HG02610 (cell line): ENCODE results near the gene BEX4.
A peak's percentile ranks its signal among the peaks of the same experiment; 100 is the strongest.
"Not testable (repeated sequence)": the region's sequence is repeated elsewhere in the genome, so short reads cannot be mapped to it uniquely, and the experiment has no call there.

ENCODE experiments used
- ATAC-seq: cut with Tn5 transposase; IDR thresholded peaks from one replicate; pipeline ENCODE4 v1.9.1; 2021; ENCODE audit warnings: mild to moderate bottlenecking, moderate library complexity; ENCODE audit not compliant: unreplicated experiment

BEX4 gene, protein sequence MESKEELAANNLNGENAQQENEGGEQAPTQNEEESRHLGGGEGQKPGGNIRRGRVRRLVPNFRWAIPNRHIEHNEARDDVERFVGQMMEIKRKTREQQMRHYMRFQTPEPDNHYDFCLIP

DNA sequence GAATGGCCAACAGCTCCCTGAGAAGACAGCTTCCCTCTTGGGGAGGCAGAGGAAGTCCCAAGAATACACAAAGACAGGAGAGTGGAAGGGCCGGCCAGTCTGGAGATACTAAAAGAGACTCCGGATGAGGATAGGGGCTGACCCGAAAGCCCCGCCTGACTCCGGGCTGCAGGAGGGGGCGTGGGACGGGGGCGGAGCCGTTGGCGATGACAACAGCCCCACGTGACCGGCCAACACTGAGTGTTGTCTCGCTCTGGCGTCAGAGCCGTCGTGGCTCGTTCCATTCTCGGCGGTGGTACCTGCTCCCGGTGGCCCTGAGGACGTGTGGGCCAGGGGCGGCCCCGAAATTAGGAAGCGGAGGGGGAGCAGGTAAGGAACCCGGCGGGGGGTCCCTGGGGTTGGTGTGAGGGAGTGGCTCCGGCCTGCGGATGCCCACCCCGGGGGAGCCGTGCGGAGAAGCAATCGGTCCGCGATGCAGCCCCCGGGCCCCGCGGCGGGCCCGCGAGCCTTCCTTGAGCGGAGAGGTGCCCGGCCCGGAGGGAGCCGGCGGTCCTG, at the start of gene BEX4:
TSS of gene BEX4 (plus strand) at position 239 of the 555 bp plus-strand sequence. CDS start 1,046 bp downstream, outside the sequence.
- ATAC-seq, result peak; percentile 94

DNA sequence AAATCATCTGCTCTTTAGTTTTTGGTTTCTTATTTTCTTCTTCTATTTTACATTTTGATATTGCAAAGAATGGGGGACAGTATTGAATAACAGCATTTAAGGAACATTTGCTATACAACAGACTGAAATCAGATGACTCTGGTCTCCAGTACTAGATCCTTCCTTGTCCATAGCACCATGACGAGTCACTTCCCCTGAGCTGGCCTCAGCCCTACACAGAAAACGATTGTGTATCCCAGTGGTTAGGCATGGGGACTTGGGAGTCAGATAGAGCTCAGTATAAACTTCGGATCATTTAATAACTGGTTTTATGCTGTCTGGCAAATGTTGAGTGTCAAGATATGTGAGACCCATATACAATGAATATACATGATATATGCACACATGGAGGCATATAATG, 44.7 kb upstream of the BEX4 start:
- ATAC-seq, result no peak

DNA sequence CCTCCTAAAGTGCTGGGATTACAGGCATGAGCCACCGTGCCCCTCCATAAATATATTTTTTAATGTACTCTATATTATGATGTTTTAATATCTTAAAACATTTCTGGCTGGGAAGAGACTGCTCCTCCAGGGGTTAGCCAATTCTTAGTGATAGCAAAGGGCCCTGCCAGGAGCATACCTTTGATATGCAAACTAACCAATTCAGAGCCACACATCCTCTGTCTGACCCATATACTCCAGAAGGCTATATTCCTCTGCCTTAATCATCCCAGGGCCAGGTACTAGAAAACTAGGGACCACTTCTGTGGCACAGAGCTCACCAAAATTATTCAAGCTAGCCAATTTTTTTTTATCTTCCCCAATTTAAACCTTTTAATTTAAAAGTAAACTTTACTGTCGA, 43.6 kb upstream of the BEX4 start:
- ATAC-seq, result no peak

DNA sequence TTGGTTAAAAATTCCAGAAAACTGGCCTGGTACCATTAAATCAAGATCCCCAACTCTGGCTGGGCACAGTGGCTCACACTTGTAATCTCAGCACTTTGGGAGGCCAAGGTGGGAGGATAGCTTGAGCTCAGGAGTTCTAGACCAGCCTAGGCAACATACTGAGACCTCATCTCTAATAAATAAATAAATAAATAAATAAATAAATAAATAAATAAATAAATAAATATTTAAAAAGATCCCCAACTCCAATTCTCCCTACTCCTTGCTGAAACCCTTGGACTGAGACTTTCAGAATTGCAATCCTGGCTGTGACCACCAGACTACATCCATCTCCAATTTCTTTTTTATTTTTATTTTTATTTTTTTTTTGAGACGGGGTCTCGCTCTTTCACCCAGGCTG, 39.7 kb upstream of the BEX4 start:
- not testable (repeated sequence) for ATAC-seq

DNA sequence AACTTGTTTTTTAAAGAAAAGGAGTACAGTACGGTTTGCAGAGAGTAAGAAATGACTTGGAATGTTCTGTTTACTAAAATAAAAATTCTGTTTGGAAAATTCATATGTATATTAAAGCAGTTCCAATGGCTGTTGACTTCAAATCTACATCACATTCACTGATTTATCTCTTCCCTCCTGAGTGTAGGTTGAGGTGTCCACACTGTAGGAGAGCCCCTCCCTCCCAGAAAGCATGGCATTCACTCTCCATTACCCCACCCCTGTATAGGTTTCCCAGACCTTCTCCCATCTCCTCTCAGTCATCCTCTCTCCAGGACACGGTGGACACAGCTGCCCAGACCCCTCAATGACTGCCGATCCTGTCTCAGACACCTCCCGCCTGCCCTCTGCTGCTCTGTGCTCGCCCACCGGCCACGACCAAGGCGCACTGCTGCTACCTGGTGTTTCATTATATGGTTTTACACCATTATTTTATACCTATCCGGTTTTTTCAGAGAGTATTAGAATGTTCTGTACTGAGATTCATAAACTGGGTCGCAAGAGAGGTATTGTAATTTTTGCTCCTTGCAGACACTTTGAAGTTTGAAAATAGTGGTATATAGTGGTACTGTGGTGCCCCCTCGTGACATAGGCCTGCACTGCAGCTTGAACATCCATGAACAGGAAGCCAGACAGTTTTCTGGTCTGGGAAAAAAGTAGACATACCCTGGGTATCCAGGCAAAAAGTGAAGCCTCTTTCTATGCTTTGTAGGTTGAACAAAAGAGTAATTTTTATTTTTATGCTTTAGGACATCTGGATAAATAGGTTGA, 38.8 kb upstream of the BEX4 start:
- peak; percentile 58 for ATAC-seq

DNA sequence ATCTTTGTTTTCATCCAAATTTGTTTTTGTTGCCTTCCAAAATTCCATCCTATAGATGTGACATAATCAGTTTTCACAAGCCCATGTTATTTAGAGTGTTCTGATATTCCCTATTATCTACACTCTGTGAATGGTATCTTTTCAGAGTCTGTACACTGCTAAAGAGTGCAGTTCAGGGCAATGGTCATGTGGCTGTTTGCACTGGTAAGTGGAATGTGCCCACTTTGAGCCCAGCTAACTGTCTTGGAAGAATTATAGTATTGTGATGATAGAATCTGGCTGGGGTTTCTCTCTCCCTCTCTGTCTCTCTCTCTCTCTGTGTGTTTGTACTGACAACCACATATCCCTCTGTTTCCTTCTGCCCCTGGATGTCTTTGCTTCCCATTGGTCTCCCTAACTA, 37.4 kb upstream of the BEX4 start:
- no peak for ATAC-seq

DNA sequence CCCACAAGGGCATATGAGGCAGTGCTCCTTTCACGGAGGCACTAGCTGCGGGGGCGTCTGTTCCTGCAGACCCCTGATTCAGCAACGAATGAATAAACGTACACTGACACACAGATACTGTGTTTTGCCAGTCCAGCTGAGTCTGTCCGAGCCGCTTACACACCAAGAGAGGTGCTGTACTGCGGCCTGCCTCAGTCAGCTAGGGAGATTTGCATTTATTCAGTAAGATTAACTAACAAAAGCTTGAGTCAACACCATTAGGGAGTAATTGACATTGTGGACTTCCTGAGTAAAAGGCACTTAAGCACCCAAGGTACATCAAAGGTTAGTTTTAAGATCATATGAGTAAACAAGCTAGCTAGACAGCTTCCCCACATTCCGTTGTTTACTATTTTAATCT, 31.0 kb upstream of the BEX4 start:
- ATAC-seq, result no peak

DNA sequence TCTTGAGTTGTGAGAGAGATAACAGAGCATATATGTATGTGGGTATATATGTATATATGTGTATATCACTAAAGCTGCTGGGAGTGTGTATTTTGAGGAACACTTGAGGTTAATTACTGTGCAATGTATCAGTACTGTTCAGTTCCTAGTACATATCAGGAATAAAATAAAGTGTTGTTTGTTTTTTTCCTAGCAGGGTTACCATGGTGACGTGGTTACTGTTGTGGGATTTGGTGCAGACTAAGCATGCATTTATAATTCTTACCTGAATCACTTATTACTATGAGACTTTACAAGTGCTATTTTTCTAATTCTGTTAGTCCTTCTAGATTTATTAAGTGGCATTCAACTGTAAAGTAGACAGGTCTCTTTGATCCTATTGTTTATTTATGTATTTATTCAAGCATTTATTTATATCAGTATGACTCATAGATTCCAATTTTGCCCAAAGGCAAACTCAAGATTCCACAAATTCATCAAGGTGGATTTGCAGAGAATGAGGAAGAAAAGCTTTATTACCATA, 26.9 kb upstream of the BEX4 start:
- ATAC-seq, result no peak

DNA sequence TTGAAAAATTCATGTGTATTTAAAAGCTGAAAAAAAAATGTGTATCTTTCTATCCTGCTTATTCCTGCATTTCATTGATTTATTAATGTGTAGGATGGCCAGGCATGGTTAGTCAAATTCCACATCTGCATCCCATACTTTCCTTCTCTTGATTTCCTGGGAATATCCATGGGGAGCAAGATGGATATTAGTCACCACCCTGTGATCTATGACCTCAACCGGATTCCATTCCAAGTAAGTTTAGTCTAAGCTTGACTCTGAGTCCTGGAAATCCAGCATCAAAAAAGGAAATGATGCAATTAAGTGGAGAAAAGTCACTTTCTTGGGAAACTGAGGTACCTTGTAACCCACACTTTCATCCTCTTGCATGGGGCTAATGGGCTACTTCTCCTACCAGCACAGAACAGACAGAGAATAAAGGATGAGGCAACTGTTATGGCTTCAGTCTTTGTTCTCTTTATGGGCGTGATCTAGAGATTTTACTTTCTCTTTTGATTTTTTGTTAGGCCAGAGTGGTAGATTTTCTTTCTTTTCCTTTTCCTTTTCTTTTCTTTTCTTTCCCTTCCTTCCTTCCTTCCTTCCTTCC, 17.1 kb upstream of the BEX4 start:
- ATAC-seq, result no peak

DNA sequence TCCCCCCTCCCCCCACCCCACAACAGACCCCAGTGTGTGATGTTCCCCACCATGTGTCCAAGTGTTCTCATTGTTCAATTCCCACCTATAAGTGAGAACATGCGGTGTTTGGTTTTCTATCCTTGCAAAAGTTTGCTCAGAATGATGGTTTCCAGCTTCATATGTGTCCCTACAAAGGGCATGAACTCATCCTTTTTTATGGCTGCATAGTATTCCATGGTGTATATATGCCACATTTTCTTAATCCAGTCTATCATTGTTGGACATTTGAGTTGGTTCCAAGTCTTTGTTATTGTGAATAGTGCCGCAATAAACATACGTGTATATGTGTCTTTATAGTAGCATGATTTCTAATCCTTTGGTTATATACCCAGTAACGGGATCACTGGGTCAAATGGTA, 16.2 kb upstream of the BEX4 start:
- not testable (repeated sequence) for ATAC-seq

DNA sequence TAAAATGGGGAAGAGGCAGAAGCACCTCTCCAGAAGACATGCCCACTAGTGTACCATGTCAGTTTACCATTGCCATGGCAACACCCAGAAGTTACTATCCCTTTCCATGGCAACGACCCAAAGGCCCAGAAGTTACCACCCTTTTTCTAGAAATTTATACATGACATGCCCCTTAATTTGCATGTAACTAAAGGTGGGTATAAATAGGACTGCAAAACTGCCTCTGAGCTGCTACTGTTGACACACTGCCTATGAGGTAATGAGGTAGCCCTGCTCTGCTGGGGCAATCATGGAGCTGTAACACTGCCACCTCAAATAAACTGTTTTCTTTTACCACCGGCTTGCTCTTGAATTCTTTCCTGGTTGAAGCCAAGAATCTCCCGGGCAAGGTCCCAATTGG, 13.9 kb upstream of the BEX4 start:
- ATAC-seq, result no peak

DNA sequence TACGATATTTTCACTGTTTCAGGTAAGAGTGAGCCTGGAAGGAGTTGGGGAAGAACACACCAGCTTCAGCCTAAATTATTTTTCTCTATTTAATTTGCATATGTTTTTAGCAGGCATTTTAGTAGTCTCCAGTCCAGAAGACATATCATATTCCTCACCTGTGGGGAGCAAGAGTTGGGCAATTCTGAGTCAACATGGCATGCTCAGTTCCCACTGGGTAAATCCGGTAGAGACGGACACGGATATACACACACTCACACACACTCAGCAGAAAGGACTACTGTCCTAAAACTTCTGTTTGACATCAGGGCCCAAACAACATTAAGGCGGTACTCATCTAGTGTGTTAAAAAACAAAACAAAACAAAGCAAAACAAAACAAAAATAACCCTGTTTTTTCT, 4.9 kb upstream of the BEX4 start:
- no peak for ATAC-seq

DNA sequence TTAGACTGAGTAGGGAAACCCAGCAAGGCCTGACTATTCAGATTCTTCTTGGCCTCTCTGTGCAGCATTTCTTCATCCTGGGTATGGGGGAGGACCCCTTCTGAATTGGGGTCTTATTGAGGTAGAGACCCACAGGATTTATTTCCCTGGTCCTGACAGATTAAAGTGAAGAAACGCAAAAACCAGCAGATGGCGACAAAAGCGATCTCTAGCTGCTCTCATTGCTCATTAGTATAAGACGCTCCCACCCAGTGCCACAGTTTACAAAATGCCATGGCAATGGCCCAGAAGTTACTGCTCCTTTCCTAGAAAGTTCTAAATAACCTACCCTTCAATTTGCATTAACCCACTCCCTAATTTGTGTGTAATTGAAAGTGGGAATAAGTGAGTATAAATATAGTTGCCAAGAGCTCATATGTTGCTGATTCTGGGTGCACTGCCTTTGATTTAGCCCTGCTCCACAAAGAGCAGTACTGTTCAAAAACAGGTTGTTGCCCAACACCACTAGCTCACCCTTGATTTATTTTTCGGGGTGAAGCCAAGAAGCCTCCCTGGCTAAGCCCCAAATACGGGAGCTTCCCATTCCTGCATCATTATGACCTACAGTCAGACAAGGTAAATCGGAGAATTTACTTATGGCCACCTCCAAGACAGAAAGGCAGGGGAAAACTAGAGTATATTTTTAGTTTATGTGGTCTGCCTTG, 3.7 kb upstream of the BEX4 start:
- ATAC-seq, result no peak

DNA sequence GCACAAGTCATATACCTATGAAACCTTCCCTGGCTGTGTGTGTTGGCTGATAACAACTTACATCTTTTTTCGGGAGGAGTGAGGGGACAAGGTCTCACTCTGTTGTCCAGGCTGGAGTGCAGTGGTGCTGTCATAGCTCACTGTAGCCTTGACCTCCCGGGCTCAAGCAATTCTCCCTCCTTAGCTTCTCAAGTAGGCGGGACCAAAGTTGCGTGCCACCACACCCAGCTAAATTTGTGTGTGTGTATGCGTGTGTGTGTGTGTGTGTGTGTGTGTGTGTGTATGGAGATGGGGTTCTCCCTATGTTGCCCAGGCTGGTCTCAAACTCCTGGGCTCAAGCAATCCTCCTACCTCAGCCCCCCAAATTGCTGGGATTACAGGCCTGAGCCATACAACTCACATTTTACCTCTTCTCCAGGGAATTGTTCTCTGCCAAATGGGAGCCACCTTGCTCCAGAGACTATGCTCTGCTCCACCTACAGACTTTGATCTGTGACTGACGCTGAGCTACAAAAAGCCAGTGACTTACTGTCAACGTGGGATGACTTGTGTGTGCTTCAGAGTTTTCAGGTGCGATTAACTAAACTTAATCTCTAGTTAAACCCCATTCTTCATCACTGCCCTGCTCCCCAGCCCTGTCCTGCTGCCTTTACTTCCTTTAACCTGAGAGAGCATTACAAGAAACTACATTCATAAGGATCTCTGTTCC, 2.0 kb upstream of the BEX4 start:
- no peak for ATAC-seq

DNA sequence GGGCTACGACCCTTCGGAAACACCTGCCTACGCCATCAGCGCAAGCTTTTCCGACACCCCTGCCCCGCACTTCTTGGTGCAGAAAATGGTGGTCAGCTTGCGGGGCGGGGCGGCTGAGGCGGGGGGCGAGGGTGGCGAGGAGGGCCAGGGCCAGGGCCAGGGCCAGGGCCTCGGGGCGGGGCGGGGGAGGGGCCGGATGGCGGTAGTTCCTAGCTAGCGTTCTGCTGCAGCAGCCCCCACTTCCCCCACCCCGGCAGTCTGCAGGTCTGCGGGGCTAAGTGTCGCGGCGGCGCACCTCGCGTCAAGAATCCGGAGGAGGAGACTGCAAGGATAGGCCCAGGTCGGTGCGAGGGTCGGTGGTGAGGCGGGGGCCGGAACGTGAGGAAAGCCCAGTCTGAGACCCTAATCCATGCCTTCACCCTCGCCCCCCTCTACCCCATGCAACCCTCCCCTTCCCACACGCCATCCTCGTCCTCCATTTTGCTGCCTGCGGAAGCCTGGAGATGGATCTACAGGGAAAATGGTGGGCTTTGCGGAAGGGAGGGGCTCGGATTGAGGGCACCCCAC, 600 bp downstream of the BEX4 start:
- peak; percentile 4 for ATAC-seq

DNA sequence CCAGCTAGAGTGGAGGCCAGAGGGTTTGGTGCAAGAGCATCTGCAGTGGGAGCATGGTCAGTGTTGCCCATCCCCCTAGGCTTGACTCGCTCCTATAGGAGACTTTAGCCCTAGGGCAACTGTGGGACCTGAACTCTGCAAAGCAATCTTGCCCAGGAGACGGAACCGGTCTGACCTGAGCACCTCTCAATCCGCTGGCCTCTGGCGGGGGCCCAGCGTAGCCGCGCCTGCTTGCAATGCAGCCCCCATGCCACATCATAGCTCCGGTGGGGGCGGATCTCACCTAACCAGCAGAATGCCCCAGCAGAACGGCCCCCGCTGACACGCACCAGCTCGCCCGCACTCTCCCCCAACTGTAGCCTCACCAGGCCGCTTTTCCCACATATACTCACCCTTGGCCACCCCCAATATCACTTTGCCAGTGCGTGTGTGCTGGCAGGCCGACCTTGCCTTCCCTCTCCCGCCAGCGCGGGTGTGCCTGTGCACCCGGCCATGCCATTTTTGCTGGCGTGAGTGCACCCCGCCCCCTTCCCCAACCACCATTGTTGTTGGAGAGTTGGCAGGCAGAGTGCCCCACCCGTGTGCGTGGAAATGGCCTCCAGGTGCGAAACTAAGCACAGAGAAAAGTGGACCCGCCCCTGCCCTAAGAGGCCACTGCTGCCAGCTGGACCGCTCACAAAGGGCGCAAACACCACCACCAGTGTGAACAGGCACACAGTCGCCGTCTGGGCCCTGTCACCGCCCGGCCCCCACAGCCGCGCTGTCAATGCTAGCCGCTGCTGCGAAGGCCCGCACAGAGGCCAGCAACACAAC, 5.8 kb downstream of the BEX4 start:
- ATAC-seq, result no peak

DNA sequence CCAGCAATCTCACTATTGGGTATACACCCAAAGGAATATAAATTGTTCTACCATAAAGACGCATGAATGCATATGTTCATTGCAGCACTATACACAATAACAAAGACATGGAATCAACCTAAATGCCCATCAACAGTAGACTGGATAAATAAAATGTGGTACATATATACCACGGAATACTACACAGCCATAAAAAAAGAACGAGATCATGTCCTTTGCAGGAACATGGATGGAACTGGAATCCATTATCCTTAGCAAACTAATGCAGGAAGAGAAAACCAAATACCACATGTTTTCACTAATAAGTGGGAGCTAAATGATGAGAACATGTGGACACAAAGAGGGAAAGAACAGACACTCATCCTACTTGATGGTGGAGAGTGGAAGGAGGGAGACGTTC, 11.0 kb downstream of the BEX4 start:
- ATAC-seq, result not testable (repeated sequence)

DNA sequence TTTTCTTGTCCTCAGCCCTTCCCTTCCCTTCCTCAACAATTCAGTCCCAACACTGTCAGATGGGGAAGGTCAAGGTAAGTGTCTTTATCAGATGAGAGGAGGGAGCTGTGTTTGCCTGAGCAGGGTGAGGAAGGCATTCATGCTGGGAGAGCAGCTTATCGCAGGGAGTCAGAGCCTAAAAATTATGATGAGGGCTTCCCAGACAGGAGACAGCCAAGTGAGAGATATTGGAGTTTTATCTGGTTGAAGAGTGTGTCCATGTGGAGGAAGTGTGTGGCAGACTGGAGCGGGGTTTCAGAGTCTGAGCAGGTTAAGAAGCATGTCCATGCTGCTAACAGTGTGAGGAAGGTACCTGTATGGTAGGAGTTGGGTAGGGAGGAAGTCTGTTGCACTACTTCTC, 18.4 kb downstream of the BEX4 start:
- ATAC-seq, result no peak

DNA sequence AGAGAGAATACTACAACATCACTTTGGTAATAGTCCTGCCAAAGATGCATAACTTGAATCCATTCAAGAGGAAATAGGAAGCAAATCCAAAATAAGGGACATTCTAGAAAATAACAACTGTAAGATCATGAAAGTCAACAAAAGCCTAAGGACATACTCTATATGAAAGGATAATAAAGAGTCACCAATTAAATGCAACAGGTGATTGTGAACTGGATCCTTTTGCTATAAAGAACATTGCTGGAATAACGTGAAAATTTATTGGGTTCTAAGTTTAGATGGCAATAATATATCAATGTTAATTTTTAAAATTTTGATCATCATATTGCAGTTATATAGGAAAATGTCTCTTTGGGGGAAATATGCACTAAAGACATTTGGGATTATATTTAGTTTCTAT, 20.0 kb downstream of the BEX4 start:
- ATAC-seq, result no peak
